Esophagus mucosa (tissue), 1 donor: Measurements from ENCODE around the gene RSF1. TPM values are rescaled to one million over a fixed set of nuclear protein-coding genes. Genes with fewer than 3 reads are reported as not detected.
A peak's percentile ranks its signal among the peaks of the same experiment; 100 is the strongest.

Source experiments
- ATAC-seq: fragments of 200-7000 bp; cut with Tn5 transposase; one replicate; pipeline ENCODE4 v1.9.1; 2020
- total RNA-seq: library from RNA; stranded (reverse); gene quantifications from one replicate; pipeline ENCODE4 v1.2.4, GENCODE V29; 2023
- donor health status: DM: yes; HTN: yes; CAD: no.

Gene RSF1
- total RNA-seq, 1 donor from 2014 or later, result 17.3 TPM

- ATAC-seq, result no peak
These were observed 20.1 kb downstream of the RSF1 start for GRCh38 chr11:77800449-77800848.

GRCh38 chr11:77799338-77799737 is 21.2 kb downstream of the RSF1 start:
- ATAC-seq, result no peak

GRCh38 chr11:77793972-77794371 is 26.6 kb downstream of the RSF1 start:
- no peak for ATAC-seq

GRCh38 chr11:77791301-77791700 is 29.2 kb downstream of the RSF1 start:
- no peak for ATAC-seq

GRCh38 chr11:77789731-77790476 is 30.6 kb downstream of the RSF1 start:
- no peak for ATAC-seq

- ATAC-seq, result no peak
These were observed 31.3 kb downstream of the RSF1 start for GRCh38 chr11:77789061-77789730.

GRCh38 chr11:77784572-77784971 is 36.0 kb downstream of the RSF1 start:
- ATAC-seq, result no peak

- ATAC-seq, result no peak
These were observed 37.5 kb downstream of the RSF1 start for GRCh38 chr11:77783025-77783424.

GRCh38 chr11:77779935-77780334 is 40.6 kb downstream of the RSF1 start:
- ATAC-seq, result peak; percentile 44

- no peak for ATAC-seq
These were observed 42.0 kb downstream of the RSF1 start for GRCh38 chr11:77778549-77778948.

GRCh38 chr11:77778118-77778517 is 42.4 kb downstream of the RSF1 start:
- no peak for ATAC-seq

- no peak for ATAC-seq
These were observed 44.1 kb downstream of the RSF1 start for GRCh38 chr11:77776455-77776854.

- ATAC-seq, result no peak
These were observed 44.6 kb downstream of the RSF1 start for GRCh38 chr11:77775936-77776335.

- no peak for ATAC-seq
These were observed 49.4 kb downstream of the RSF1 start for GRCh38 chr11:77771135-77771534.

GRCh38 chr11:77770629-77771028 is 49.9 kb downstream of the RSF1 start:
- no peak for ATAC-seq

GRCh38 chr11:77762426-77762825 is 58.1 kb downstream of the RSF1 start:
- peak; percentile 98 for ATAC-seq

- no peak for ATAC-seq
These were observed 59.0 kb downstream of the RSF1 start for GRCh38 chr11:77761491-77761890.

GRCh38 chr11:77758331-77758730 is 62.2 kb downstream of the RSF1 start:
- no peak for ATAC-seq

- no peak for ATAC-seq
These were observed 67.3 kb downstream of the RSF1 start for GRCh38 chr11:77753230-77753629.

- ATAC-seq, result no peak
These were observed 68.0 kb downstream of the RSF1 start for GRCh38 chr11:77752516-77752915.

GRCh38 chr11:77750394-77751156 is 69.9 kb downstream of the RSF1 start:
- ATAC-seq, result no peak

- no peak for ATAC-seq
These were observed 71.3 kb downstream of the RSF1 start for GRCh38 chr11:77749232-77749631.

- no peak for ATAC-seq
These were observed 72.3 kb downstream of the RSF1 start for GRCh38 chr11:77748266-77748665.
